ENCODE results near the gene ZSCAN2.

ZSCAN2 gene

DNA sequence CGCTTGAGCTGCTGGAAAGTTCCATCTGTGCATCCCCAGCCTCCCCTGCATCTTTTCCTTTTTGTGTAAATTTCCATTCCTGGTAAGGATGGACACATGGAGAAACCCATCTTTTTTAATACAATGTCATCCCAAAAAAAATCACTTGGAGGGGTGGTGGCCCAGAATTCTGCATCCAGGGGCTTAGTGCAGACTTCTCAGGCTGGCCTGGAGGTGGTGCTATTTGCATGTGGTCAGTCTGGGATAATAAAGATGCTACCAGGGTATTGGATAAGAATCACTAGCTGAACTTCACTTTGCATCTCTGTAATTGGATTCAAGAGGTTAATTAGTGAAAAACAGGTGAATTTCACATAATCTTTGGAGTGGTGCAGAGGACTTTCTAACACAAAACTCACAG, 1.8 kb upstream of the ZSCAN2 start:
- no peak for DNase-seq (ENCODE audit: low read depth)

DNA sequence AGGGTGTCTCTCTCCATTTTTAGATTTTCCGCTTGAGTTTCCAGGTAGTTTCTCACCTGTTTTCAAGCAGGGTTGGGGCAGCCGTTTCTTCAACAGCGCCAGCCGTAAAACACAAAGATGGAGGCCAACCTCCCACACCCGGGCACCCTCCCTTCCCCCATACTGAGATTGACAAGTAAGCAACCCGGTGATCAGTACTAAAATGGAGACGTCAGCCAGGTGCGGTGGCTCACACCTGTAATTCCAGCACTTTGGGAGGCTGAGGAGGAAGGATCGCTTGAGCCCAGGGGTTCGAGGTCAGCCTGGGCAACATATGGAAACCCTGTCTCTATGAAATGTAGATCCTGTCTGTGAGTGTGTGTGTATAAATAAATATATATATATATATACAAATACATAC, 903 bp upstream of the ZSCAN2 start:
- no peak for DNase-seq (ENCODE audit: low read depth)

DNA sequence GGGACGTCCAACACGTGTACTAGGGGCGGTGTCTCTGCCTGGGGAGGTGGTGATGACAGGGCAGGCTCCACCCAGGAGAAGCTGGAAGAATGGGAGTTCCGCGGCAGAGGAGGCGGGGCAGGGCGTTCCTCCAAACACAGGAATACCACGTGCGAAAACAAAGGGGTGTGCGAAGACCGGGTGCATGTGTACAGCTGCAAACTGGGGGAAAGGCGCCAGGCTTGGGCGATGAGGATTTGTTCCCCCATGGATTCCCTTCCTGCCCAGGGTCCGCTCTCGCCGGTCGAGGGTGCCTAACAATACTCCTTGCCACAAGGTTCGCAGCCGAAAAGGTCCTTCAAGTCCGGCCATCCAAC, 500 bp upstream of the ZSCAN2 start:
- DNase-seq (ENCODE audit: low read depth) = peak; percentile 18

DNA sequence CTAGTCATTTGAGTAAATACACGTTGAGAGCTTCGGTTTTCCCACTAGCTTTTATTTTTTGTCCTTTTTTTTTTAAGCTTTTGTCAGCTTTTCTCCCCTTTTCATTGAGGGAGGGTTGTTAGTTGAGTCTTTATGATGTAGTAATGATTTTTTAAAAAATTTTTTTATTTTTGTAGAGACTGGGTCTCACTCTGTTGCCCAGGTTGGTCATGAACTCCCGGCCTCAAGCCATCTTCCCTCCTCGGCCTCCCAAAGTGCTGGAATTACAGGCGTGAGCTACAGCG, 688 bp downstream of the ZSCAN2 start:
- no peak for DNase-seq (ENCODE audit: low read depth)

DNA sequence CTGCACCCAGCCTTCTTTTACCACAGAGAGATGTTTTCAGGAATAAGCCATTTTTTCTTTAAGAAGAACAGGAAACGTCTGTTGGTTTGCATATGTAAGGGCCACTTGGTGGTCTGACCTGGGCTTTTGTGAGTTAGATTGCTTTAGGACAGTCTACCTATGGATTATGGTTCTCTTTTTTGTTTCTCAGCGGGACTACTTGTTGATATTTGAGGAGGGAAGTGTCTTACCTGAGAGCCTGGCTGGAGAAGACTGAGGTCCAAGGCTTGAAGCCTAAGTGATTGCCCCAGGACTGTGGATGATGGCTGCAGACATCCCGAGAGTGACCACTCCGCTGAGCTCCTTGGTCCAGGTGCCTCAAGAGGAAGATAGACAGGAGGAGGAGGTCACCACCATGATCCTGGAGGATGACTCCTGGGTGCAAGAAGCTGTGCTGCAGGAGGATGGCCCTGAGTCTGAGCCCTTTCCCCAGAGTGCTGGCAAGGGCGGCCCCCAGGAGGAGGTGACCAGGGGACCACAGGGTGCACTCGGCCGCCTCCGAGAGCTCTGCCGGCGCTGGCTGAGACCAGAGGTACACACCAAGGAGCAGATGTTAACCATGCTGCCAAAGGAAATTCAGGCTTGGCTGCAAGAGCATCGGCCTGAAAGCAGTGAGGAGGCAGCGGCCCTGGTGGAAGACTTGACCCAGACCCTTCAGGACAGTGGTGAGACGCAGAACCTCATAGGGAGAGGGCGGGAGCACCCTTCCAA, 3.0 kb downstream of the ZSCAN2 start:
- DNase-seq (ENCODE audit: low read depth) = no peak

DNA sequence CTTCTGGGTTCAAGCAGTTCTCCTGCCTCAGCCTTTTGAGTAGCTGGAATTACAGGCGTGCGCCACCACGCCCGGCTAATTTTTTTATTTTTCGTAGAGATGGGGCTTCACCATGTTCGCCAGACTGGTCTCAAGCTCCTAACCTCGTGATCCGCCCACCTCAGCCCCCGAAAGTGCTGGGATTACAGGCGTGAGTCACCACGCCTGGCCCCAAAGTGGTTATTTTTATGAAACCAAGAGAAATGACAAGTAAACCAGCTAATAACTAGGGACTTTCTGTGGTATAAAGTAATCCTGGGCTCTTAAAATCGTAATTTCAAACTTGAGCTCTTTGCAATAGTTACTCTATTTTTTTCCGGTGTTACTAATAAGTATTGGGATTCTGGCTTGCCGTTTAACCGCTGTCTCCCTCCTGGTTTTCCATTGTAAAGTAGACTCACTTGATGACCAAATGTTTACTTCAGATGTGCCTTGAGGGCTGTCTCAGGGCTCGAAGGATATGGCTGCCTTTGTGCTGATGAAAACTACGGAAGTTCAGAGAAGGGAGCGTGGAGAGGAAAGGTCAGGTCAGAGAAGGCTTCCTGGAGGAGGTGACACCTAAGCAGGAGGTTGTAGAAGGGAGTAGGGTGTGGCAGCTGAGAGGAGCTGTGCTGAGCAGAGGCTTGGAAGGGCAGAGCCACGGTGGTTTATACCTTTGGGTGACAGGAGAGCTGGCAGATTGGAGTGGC, 4.2 kb downstream of the ZSCAN2 start:
- DNase-seq (ENCODE audit: low read depth) = peak; percentile 38

DNA sequence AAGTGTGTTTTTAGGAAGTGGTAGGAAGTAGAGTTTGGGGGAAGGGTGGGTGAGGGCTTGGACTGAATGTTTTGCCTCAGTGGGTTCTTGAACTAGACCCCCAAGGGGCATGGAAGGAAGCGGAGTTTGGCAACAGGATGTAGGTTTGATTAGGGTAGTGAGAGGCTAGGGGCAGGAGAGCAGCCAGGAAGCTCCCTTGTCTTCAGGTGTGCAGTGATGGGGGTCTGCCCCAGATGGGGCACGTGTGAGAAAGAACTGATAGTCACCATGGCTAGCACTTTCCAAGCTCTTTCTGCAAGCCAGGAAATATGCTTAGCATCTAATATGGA, 4.7 kb downstream of the ZSCAN2 start:
- no peak for DNase-seq (ENCODE audit: low read depth)

DNA sequence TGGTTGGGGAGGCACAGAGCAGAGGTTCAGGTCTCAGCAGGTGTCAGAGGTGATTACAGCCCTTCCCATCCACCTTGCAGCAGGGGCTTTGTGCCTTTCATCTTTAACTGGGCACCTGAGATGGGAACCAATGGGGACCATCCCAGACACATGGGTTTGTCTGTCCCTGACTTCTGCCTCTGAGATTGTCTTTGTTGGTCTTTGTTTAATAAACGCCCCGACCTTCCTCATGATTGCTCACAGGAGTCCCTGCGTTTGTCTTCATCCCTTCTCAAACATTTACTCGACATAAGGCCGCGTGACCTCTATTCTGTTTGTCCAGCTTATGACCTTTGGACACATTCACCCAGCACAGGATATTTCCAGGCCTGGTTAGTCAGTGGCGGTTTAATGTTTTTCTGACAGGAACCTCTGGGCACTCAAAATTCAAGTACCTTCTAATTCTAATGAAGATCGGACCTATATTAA, 5.9 kb downstream of the ZSCAN2 start:
- DNase-seq (ENCODE audit: low read depth) = no peak

DNA sequence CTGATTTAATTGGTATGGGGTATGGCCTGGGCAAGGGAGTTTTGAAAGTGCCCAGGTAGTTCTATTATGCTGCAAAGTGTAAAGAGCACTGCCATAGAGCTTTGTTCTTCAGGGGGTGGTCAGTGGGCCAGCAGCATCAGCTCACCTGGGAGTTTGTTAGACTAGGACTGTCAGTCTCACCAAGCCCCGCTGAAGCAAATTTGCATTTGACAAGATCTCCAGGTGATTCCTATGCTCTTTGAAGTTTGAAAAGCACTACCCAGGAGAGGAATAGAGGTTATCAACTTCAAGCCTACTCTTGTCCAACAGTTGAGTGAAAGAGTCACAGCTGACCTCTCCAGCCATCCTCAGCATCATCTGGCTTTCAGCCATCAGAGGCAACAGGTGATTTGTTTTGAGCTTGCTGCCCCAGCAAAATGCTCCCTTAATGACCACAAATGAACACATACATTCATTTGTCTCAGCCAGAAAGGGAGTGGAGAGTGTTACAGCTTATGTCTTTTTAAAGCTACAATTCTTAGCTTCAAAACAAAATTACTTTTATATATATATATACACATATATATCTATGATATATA, 8.0 kb downstream of the ZSCAN2 start:
- DNase-seq (ENCODE audit: low read depth) = no peak

DNA sequence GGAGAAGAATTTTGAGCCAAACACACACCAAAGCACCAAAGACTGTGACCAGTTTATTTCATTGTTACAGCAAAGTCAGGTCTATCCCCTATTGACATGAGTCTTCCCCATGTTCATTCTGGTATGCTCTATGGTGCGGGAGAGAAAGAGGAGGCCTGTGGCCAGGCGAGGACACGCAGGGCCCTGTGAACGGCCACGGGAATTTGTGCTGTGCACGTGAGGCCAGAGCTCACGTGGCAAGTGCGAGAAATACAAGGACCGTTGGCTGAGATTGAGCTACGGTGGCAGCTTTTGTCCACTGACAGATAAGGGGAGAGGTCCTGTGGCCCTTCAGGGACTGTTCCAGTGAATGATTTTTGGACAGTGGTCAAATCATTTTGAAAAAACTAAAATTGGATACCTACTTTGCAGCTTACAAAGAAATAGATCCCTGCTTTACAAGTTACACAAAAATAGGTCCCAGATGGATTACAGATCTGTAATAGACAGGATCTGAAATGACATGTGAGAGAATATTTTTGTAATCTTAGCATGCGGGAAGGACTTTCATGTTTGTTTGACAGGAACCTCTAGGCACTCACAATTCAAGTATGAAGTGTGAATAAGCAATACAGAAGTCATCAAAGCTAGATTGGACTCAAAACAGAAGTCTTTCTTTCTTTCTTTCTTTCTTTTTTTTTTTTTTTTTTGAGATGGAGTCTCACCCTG, 9.2 kb downstream of the ZSCAN2 start:
- DNase-seq (ENCODE audit: low read depth) = no peak

DNA sequence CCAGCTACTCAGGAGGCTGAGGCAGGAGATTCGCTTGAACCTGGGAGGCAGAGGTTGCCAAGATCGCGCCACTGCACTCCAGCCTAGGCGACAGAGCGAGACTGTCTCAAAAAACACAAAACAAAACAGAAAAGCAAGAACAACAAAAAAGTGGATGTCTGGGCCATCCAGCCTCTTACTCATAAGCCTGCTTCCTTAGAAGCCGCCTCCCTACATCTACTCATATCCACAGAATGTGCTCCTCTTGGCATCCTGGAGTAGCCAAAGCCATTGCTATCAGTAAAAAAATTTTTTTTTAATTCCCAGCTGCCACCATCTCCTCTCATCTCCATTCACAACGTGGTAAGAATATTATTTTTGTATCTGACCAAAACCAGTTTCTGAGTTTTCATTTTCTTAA, 10.8 kb downstream of the ZSCAN2 start:
- no peak for DNase-seq (ENCODE audit: low read depth)

DNA sequence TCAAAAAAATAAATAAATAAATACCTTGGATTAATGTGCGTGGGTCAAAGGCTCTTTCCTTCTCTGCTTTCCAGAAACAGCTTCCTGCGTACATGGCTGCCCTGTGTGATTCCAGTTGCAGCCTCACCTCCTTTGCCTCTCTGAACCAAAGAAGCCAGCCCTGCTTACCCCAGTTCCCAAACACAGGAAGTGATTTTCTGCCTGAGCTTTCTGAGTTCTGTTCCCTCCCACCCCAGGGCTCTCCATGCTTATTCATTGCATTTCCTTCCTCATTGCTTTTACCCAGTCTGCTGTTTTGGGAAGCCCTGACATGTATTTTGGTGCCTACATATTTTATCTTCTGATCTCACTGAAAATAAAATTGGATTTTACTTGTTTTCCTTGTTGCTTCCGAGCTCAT, 15.4 kb downstream of the ZSCAN2 start:
- no peak for DNase-seq (ENCODE audit: low read depth)

DNA sequence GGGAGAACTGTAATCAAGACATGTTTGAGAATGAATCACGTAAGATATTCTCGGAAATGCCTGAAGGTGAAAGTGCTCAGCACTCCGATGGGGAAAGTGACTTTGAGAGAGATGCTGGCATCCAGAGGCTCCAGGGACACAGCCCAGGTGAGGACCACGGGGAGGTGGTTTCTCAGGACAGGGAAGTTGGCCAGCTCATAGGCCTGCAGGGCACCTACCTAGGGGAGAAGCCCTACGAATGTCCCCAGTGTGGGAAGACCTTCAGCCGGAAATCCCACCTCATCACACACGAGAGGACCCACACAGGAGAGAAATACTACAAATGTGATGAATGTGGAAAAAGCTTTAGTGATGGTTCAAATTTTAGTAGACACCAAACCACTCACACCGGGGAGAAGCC, 19.8 kb downstream of the ZSCAN2 start:
- DNase-seq (ENCODE audit: low read depth) = no peak

DNA sequence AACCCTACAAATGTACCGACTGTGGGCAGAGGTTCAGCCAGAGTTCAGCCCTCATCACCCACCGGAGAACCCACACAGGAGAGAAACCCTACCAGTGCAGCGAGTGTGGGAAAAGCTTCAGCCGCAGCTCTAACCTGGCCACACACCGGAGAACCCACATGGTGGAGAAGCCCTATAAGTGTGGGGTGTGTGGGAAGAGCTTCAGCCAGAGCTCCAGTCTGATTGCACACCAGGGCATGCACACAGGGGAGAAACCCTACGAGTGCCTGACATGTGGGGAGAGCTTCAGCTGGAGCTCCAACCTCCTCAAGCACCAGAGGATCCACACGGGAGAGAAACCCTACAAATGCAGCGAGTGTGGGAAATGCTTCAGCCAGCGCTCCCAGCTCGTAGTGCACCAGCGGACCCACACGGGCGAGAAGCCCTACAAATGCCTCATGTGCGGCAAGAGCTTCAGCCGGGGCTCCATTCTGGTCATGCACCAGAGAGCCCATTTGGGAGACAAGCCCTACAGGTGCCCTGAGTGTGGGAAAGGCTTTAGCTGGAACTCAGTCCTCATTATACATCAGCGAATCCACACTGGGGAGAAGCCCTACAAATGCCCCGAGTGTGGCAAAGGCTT, 20.7 kb downstream of the ZSCAN2 start:
- no peak for DNase-seq (ENCODE audit: low read depth)

DNA sequence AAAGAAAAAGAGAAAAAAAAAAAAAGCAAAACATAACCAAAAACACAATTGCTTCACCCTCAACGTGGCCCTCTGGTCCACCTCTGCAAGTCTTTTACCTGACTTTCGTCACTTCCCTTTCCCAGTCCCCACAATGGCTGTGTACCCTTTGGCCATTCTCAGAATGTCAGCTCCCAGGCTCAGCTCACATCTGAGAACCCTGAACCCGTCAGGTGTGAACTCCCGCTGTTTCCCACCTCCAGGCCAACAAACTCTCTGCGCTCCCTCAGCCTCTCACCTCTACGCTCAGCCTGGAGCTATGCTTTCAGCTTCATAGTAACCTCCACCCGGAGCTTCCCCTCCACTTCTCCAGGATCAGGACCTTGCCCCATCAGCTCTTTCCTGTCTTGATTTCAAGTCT, 23.6 kb downstream of the ZSCAN2 start:
- DNase-seq (ENCODE audit: low read depth) = no peak

DNA sequence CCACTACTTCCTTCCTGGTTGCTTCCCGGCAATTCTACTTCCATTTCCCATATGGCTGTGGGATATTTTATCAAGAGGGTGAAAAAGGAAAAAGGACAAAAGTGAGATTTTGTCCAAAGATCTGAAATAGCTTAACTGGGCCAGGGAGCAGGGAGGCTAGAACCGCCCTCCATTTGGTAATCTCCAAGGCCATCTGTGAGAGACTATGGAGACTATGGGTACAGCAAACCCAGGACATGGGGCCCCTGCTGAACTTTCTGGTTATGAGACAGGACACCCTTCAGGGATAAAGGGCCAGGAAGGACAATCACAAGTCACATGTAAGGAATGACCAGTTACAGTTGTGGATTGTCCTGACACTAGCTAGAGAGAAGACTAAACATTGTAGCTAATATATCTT, 24.3 kb downstream of the ZSCAN2 start:
- DNase-seq (ENCODE audit: low read depth) = no peak

DNA sequence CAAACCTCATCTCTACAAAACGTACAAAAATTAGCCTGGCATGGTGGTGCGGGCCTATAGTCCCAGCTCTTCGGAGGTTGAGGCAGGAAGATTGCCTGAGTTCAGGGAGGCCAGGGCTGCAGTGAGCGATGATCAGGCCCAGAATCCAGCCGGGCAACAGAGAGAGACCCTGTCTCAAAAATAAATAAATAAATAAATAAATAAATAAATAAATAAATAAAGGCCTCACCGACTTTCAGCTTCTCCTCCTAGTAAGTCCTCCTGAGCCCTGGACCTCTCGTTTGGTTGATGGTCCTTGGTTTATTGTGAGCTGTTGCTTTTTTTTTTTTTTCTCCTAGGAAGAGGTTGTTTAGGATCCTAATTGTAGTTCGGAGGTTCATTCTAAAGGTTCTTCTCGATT, 28.2 kb downstream of the ZSCAN2 start:
- no peak for DNase-seq (ENCODE audit: low read depth)

DNA sequence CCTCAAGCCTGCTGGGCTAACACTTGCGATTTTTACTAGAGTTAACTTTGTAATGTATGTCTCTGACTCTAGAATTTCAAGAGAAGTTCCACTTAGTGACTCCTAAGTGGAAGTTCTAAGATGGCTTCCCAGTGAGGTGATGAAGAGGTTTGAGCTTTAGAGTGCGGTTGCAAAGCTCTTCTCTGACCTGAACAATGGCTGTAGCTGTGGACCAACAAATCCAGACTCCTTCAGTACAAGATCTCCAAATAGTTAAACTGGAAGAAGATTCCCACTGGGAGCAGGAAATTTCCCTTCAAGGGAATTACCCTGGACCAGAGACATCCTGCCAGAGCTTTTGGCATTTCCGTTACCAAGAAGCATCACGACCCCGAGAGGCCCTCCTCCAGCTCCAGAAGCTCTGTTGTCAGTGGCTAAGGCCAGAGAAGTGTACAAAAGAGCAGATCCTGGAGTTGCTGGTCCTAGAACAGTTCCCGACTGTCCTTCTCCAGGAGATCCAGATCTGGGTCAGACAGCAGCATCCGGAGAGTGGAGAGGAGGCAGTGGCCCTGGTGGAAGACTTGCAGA, 31.0 kb downstream of the ZSCAN2 start:
- DNase-seq (ENCODE audit: low read depth) = no peak

DNA sequence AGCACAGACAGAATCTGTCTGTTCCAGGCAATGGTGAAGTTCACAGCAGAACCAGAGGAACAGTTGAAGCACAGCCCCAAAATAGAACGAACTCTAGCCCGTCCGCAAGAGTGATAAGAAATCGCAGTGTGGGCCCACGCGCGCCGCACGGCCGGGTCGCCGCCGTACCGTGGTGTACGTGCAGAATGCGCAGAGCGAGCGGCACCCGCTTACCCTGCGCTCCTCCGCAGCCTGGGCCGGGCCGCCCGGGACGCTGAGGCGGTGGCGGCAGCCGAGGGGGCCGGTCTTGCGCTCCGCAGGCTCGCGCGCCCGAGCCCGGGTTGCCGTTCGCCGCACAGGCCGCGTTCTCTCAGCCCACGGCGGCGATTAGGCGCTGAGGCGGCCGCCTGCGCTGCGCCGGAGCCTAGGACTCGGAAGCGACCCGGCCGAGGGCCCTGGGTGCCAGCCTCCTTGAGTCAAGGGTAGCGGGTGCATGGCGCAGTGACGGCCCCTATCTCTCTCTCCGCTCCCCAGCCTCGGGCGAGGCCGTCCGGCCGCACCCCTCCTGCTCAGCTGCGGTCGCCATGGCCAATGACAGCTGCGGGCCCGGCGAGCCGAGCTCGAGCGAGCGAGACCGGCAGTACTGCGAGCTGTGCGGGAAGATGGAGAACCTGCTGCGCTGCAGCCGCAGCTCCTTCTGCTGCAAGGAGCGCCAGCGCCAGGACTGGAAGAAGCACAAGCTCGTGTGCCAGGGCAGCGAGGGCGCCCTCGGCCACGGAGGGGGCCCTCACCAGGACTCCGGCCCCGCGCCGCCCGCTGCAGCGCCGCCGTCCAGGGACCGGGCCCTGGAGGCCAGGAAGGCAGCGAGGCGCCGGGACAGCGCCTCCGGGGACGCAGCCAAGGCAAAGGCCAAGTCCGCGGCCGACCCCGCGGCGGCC, 32.8 kb downstream of the ZSCAN2 start:
- DNase-seq (ENCODE audit: low read depth) = peak; percentile 30

DNA sequence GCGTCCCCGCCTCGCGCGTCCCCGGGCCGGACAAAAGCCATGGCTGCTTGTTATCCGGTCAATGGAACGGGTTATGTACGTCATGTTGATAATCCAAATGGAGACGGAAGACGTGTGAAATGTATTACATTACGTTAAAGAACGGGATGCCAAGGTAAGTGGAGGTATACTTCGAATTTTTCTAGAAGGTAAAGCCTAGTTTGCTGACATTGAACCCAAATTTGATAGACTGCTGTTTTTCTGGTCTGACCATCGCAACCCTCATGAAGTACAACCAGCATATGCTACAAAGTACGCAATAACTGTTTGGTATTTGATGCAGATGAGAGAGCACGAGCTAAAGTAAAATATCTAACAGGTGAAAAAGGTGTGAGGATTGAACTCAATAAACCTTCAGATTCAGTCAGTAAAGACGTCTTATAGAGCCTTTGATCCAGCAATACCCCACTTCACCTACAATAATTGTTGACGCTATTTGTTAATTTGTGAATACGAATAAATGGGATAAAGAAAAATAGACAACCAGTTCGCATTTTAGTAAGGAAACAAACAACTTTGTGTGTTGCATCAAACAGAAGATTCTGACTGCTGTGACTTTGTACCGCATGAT, 33.5 kb downstream of the ZSCAN2 start:
- no peak for DNase-seq (ENCODE audit: low read depth)

DNA sequence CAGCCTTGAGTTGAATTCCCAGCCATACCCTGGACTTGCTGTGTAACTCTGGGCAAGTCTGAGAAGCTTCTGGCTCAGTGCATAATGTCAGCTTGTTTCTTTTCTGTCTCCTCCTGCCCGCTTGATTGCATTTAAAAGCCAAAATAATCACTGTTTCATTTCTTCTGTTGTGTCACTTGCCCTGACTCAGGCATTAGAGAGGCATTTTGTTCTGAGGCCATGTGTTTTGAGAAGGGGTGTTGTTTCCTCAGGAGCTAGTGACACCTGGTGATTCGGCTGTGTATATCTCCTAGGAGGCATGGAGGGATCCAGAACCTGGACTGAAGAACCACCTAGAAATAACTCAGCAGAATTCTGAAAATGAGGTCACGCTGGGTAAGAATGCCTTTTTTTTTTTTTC, 37.3 kb downstream of the ZSCAN2 start:
- no peak for DNase-seq (ENCODE audit: low read depth)
